ENCODE measurements around the gene ABHD1.
A peak's percentile ranks its signal among the peaks of the same experiment; 100 is the strongest.
"Not testable (repeated sequence)": the region's sequence is repeated elsewhere in the genome, so short reads cannot be mapped to it uniquely, and the experiment has no call there.

Gene ABHD1

DNA sequence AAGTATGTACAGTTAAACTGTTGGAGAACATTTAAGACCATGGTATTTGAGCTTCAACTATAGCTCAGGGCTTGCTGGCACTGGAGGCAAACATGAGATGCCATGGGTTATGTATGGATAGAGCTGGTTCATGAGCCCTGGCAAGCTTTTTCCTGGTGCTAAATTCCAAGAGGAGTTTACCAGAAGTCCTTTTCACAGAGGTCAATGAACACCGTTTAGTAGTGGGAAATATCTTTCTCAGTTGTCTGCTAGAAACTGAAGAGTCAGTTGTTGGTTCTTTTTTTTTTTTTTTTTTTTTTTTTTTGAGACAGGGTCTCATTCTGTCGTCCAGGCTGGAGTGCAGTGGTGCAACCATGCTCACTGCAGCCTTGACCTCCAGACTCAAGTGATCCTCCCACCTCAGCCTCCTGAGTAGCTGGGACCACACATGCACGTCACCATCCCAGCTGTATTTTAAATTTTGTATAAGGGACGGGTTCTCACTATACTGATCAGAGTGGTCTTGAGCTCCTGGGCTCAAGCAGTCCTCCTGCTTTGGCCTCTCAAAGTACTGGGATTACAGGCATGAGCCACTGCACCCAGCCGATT is 35.7 kb upstream of the ABHD1 start:
- DNase-seq = no peak

DNA sequence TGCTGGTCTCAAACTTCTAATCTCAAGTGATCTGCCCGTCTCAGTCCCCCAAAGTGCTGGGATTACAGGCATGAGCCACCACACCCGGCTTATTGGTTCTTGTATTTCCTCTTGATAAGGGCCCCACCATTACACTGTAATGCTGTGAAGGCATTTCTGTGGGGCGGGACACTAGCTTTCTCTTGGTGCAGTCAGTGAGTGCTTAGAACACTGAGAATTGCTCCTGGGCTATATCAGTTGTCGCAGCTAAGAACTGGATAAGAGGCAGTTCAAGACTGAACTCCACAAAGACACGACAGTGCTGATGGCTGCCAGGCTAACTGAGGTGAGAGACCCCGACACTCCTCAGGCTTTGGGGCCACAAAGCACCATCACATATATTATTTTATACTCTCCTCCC is 35.0 kb upstream of the ABHD1 start:
- no peak for DNase-seq

DNA sequence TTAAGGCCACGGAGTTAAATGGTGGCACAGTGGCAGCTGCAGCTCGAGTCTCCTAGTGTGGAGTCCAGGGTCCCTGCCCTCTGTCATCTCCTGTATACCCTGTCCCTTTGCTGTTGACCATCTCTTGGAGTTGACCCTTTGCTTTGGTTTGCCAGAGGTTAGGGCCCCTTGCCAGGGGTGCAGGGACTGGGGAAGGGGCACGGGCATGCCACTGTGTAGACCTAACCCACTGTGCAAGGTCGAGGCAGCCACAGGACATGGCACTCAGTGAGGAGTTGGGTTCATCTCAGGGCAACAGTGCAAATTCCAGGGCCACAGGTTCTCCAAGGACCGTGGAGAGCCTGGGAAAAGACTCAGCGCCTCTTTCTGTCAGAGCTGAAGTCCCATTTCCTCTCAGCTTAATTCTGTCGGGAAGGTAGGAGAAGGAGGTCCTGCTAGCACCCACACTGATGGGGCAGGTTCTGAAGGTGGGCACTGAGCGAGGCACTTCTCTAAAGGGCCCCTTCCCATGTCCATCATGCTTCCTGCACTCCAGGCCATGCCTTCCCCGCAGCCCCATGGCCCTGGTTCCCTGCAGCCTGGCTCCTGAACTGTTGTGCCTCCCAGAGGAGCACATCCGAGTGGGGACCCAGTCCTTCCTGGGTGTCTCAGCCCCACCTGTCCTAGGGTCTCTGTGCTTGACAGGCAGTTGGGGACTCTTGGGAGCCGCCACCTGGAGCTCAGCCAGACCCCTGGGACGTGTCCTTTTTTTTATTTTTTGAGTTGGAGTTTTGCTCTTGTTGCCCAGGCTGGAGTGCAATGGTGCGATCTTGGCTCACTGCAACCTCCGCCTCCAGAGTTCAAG is 34.3 kb upstream of the ABHD1 start:
- no peak for DNase-seq

DNA sequence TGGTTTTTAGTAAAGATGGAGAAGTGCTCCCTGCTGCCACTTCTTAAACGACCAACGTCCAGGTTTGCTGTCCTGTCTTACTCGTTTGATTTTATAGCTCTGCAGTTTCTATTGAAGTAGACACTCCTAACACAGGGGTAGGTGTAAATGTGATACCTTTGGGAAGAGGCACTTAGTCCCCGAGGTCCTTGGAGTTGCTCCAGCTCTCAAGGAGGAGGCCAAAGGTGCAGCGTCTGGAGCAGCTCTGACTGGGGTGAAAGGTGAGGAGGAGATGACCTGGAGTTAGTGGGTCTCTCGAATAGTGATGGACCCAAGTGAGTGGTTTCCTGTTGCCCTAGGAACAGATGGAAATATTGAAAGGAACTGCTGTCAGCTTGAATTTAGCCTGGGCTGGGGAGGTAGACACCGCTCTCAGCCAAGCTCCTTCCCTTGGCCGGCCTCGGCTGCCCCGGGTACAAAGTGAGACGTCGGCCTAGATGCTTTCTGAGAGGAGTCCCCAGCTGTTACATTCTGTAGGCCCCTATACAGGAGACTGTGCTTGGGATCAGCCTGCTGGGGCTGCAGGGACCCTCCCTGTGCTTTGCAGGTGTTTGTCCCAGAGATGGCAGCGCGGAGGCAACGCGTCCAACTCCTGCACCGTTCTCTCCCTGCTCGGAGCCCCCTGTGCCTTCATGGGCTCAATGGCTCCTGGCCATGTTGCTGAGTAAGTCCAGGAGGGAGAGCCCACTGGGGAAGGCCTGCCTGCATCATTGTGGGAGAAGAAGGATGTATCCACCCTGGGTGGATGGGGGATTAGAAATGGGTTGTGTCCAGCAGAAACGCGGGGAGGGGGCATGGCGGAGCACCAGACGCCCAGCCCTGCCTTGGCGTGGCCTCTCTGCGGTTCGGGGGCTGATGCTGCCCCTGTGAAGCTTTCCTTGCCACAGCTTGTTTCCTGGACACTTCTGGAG is 31.6 kb upstream of the ABHD1 start:
- DNase-seq = no peak

DNA sequence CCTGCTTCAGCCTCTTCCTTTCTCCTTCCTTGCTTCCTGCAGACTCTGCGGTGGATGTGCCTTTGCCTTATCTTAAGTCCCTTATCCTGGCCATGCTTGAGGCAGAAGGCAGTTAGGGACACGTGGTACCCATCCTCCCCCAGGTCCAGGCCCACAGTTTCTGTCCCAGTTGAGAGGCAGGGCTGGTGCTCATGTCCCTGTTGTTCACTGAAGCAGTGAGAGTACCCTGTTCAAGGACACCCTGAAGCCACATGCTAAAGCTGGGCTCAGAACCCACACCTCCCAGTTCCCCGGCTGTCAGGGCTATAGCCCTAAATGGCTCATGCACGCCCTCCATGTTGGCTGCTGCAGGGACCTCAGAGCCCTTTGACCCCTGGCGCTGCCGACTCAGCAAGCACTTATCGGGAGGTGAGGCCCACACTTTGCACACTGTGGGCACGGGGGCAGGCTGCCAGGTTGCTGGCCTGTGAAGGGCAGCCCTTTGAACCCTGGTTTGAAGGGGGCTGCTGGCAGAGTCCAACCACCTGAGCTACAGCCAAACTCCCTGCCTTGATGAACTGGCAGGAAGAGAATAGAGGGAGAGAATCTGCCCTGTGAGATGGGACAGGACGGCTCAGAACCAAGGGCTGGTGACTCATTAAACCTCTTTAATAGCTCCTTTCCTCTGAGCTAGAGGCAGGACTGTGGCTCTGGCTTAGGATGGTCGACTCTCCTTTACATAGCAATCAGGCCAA is 30.8 kb upstream of the ABHD1 start:
- no peak for DNase-seq

DNA sequence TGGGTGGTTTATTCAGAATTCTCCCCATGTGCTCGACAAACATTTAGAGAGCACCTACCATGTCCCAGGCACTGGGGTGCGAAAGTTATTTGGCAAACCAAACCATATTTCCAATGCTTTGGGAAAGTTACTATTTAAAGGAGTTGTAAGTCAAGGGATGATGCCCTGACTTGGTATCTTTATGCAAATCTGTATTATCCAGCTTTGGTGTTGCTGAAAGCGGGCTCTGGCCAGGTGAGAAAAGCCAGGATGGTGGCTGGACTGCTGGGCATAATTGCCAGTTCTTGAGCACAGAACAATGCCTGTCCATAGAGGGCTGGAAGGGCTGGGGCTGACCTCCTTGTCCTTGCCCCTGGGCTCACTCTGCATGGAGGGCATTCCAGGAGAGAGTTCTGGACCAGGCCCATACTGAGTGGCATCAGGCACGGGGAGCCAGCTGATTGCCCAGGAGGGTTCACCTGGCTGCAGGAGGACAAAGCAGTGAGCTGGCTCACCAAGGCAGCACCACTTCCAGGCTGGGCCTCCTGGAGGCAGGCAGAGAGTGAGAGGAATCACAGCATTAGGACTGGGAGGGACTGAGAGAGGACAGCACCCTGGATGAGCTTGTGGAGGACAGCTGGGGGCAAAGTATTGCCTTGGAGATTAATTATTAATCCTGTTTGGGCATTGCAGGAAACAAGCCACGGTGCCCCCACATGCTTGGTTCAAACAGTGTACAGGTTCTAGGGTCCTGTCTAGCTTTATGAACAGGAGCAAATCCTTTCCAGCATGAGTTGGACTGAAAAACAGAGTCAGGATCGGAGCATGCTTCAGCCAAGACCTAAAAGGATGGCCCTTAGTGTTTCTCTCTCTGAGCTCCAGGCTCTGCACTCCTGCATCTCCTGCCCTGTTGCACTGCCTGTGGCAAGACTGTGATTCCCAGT is 29.9 kb upstream of the ABHD1 start:
- no peak for DNase-seq

DNA sequence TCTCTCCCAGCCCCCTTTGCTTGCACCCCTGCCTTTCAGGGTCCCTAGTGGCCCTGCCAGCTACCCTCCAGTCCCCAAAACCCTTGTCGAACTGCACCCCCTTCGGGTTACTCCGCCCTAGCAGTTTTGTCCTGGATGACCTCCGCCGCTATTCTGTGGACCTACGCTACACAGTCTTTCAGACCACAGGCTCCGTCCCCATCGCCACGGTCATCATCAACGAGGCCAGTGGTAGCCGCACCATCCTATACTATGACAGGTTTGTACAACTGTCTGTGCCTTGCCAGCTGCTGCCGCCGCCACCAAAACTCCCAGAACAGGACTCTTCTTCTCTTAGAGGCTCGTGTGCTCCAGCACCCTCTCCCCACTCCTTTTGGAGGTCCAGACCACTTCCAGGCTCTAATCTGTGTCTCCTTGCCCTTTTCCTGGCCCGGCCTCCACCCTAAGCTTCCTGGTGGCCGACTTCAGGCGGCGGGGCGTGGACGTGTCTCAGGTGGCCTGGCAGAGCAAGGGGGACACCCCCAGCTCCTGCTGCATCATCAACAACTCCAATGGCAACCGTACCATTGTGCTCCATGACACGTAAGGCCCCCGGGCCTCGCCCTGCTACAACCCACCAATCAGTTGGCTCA is 29.1 kb upstream of the ABHD1 start:
- DNase-seq = no peak

DNA sequence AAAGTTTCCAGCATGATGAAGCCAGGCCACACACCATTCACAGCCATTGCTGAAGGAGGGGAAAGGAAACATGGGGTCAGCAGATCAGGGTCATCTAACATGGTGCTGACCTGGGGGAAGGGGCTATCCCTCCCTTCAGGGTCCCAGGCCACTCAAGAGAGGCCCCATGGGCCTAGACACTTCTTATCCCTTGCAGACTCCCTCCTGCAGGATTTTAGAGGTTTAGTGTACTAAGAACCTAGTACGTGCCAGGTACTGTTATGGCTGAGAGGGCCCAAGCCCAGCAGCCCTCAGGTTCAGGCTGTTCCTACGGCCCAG is 28.2 kb upstream of the ABHD1 start:
- no peak for DNase-seq

DNA sequence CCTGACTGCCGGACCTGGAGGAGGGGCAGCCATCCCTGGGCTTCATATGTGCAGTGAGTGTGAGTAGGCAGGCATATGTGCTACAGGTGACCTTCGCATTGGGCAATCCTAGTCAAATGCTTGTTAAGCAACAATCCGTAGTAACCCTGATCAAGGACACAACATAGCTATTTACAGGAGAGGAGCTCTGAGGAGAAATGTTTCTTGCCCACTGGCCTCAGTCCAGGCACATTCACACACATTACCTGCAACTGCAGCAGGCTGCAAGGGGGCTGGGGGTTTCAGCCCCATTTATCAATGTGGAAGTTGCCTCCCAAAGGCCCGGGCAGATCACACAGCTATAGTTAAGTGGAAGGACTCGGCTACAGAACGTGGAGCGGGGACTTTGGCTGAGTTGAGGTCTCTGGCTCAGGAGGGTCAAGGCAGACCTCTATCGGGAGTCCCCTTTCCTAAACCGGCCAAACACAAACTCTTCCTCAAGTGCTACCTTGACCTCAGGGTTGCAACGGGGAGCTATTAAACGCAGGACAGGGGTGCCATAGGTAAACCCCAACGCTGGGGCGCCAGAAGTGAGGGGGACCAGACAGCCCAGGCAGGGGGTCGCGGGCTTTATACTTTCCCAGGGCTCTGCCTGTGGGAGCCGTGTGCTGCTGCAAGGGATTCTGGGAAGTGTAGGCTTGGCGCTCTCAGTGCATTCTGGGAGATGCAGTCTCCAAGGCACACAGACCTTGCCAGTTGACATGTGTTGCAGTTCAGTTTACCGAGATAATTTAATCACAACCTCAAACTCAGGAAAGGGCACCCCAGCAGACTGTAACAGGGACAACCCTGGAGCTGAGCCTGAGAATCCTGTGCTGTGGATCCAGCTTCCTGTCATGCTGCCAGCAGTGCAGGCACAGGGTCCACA is 27.6 kb upstream of the ABHD1 start:
- DNase-seq = peak; percentile 56

DNA sequence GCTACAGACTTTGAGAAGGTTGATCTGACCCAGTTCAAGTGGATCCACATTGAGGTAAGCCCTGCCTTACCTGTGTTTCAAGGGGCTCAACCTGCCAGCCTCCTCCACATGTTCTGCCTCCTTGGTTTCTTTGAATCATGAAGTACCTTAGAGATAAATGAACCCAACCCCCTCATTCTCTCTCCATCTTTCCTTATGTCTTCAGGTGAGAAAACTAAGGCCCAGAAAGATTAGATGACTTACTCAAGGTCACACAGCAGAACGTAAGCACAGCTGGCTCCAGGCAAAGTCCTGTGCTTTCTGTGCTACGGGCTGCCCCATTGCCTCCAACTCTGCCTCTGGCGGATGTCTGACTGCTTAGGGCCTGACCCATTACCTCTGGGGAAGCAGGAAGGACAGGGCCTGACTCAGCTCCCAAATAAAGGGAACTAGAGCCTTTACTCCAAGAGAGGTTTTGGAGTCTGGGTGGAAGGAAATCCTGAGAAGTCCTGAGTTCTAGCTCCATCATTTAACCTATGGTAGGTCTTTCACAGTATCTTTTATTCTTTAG is 26.8 kb upstream of the ABHD1 start:
- DNase-seq = no peak

DNA sequence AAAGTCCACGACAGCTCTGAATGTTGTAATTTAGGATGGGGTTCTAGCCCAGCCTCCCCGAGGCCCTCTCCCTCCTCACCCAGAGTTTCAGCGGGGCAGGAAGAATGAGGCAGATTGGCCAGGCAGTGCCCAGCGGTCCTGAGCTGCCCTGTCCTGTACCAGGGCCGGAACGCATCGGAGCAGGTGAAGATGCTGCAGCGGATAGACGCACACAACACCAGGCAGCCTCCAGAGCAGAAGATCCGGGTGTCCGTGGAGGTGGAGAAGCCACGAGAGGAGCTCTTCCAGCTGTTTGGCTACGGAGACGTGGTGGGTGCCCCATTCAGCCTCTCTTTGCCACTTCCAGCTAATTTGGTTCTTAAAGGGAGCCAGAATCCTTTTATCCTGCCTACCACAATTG is 26.3 kb upstream of the ABHD1 start:
- no peak for DNase-seq

DNA sequence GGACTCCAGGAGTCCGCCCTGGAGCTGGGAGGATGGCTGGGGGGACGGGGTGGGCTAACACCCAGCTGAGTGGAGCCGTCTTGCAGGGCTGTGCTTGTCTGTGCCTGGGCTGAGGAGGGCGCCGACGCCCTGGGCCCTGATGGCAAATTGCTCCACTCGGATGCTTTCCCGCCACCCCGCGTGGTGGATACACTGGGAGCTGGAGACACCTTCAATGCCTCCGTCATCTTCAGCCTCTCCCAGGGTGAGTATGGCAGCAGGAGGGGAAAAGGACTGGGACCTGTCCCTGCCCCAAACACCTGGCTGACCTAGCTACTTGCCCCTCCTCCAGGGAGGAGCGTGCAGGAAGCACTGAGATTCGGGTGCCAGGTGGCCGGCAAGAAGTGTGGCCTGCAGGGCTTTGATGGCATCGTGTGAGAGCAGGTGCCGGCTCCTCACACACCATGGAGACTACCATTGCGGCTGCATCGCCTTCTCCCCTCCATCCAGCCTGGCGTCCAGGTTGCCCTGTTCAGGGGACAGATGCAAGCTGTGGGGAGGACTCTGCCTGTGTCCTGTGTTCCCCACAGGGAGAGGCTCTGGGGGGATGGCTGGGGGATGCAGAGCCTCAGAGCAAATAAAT is 24.2 kb upstream of the ABHD1 start:
- no peak for DNase-seq

DNA sequence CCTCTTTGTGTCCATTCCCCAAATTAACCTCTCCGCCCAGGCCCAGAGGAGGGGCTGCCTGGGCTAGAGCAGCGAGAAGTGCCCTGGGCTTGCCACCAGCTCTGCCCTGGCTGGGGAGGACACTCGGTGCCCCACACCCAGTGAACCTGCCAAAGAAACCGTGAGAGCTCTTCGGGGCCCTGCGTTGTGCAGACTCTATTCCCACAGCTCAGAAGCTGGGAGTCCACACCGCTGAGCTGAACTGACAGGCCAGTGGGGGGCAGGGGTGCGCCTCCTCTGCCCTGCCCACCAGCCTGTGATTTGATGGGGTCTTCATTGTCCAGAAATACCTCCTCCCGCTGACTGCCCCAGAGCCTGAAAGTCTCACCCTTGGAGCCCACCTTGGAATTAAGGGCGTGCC is 23.6 kb upstream of the ABHD1 start:
- DNase-seq = no peak

DNA sequence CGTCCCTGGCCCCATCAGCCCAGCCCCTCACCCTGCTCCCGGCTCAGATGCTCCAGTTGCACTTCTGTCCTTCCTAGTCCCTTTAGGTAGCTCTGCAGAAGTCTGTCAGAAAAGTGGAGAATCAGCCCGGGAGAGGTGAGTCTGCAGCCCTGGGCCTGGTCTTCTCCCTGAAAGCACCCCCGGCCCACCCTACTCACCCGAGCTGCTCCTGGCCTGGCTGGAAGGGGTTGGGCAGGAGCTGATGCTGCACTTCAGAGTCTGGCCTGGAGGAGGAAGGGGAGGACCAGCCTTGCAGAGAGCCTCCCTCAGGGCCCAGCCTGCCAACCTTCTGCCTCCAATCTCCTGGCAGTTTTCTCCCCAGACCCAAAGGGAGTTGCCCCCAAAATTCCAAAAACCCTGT is 21.3 kb upstream of the ABHD1 start:
- no peak for DNase-seq

DNA sequence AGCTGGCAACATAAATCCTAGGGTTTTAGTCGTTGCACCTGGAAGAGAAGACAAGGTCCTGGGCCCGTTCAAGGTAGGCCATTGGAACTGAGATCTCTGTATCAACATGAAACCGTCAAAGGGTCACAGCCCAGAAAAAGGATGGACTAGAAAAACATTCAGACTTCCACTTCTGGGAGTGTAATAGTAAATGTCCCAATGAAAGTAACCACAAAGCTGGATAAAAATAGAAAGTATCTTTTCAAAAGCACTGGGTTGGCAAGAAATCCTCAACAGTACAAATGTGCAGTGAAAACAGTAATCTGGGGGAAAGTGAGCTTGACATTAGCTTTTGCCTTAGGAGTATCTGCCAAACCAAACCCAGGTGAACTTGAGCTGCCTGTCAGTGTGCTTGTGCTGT is 17.6 kb upstream of the ABHD1 start:
- DNase-seq = no peak

DNA sequence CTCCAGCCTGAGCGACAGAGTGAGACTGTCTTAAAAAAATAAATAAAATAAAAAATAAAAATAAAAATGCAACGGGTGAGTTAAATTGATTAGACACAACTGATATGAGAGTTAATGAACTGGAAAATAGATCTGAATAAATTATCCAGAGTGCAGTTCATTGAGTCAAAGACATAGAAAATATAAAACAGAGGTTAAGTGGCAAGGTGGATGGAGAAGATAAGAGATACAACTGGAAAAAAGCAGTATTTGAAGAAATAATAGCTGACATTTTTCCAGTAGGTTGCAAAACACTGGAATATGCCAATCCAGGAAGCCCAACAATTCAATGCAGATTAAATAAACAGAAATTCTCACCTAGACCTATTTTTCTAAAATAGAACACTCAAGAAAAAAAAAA is 15.4 kb upstream of the ABHD1 start:
- no peak for DNase-seq

DNA sequence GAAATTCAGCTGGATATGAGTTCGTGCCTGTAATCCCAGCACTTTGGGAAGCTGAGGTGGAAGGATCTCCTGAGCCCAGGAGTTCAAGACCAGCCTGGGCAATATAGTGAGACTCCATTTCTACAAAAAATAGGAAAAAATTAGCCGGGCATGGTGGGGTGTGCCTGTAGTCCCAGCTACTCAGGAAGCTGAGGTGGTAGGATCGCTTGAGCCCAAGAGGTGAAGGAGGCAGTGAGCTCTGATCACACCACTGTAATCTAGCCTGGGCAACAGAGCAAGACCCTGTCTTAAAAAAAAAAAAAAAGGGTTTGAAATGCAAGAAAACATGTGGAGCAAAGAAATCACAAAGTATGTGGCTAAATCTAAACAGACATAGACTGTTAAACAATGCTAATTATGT is 14.5 kb upstream of the ABHD1 start:
- DNase-seq = no peak

DNA sequence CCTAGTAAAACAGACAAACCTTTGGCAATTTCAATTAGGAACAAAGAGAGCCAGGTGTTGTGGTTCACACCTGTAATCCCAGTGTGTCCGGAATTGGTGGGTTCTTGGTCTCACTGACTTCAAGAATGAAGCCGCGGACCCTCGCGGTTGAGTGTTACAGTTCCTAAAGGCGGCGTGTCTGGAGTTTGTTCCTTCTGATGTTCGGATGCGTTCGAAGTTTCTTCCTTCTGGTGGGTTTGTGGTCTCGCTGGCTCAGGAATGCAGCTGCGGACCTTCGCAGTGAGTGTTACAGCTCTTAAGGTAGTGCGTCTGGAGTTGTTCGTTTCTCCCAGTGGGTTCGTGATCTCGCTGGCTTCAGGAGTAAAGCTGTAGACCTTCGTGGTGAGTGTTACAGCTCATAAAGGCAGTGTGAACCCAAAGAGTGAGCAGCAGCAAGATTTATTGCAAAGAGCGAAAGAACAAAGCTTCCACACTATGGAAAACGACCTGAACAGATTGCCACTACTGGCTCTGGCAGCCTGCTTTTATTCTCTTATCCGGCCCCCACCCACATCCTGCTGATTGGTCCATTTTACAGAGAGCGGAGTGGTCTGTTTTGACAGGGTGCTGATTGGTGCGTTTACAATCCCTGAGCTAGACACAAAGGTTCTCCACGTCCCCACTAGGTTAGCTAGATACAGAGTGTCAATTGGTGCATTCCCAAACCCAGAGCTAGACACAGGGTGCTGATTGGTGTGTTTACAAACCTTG is 12.8 kb upstream of the ABHD1 start:
- not testable (repeated sequence) for DNase-seq
